NCI-H524 treated with DMSO at 0.1 percent for 48 hours (cell line): Measurements from ENCODE around the gene SGSM2.

Experiments
- DNase-seq: peaks from one replicate; lab custom pipeline; 2025; lab: John Stamatoyannopoulos, UW

SGSM2 gene

GRCh38 chr17:2336215-2336851 is 968 bp upstream of the SGSM2 start, which contains the start of gene TSR1:
TSR1 (minus strand) TSS chr17:2336457; CDS start chr17:2336427, 30 bp downstream.
- DNase-seq = peak; percentile 20

- DNase-seq = no peak
These were observed 428 bp downstream of the SGSM2 start for GRCh38 chr17:2337544-2338314.

- no peak for DNase-seq
These were observed 985 bp downstream of the SGSM2 start for GRCh38 chr17:2338315-2338657.

GRCh38 chr17:2343421-2343820 is 6.1 kb downstream of the SGSM2 start:
- DNase-seq = no peak

GRCh38 chr17:2344528-2344927 is 7.2 kb downstream of the SGSM2 start:
- no peak for DNase-seq

GRCh38 chr17:2346475-2346874 is 9.2 kb downstream of the SGSM2 start:
- no peak for DNase-seq

GRCh38 chr17:2347805-2348685 is 10.7 kb downstream of the SGSM2 start:
- DNase-seq = peak; percentile 98

- no peak for DNase-seq
These were observed 14.0 kb downstream of the SGSM2 start for GRCh38 chr17:2351269-2351668.

GRCh38 chr17:2354311-2354710 is 17.0 kb downstream of the SGSM2 start:
- DNase-seq = no peak

GRCh38 chr17:2357237-2357636 is 19.9 kb downstream of the SGSM2 start:
- DNase-seq = no peak

GRCh38 chr17:2357931-2358434 is 20.7 kb downstream of the SGSM2 start:
- DNase-seq = no peak

GRCh38 chr17:2361010-2361760 is 23.9 kb downstream of the SGSM2 start:
- DNase-seq = no peak

GRCh38 chr17:2362016-2362415 is 24.7 kb downstream of the SGSM2 start:
- no peak for DNase-seq

- DNase-seq = no peak
These were observed 25.1 kb downstream of the SGSM2 start for GRCh38 chr17:2362416-2362815.

GRCh38 chr17:2362881-2363280 is 25.6 kb downstream of the SGSM2 start:
- DNase-seq = no peak

- DNase-seq = no peak
These were observed 26.0 kb downstream of the SGSM2 start for GRCh38 chr17:2363318-2363717.

- DNase-seq = no peak
These were observed 26.8 kb downstream of the SGSM2 start for GRCh38 chr17:2363851-2364762.

GRCh38 chr17:2364763-2365116 is 27.4 kb downstream of the SGSM2 start:
- DNase-seq = no peak

- no peak for DNase-seq
These were observed 27.8 kb downstream of the SGSM2 start for GRCh38 chr17:2365132-2365531.

- DNase-seq = no peak
These were observed 29.6 kb downstream of the SGSM2 start for GRCh38 chr17:2366747-2367494.
